HG02981 (cell line): ENCODE measurements around the gene OR8G5.

ENCODE experiments used
- ATAC-seq: cut with Tn5 transposase; IDR thresholded peaks from one replicate; pipeline ENCODE4 v1.9.1; 2021; ENCODE audit warnings: mild to moderate bottlenecking, moderate library complexity; ENCODE audit not compliant: unreplicated experiment

Gene OR8G5

DNA sequence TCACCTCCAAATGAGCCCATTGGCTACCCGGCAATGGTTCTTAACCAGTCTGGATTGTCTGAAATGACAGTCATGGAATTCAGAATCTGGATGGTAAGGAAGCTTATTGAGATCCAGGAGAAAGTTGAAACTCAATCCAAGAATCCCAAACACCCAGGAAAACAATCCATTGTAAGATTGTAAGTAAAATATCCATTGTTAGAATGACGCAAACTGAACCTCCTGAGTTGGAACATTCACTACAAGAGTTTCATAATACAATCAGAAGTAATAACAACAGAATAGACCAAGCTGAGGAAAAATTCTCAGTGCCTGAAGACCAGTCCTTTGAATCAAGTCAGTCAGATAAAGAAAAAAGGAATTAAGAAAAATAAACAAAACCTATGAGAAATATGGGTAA lies 22.1 kb downstream of the OR8G5 start:
- no peak for ATAC-seq

DNA sequence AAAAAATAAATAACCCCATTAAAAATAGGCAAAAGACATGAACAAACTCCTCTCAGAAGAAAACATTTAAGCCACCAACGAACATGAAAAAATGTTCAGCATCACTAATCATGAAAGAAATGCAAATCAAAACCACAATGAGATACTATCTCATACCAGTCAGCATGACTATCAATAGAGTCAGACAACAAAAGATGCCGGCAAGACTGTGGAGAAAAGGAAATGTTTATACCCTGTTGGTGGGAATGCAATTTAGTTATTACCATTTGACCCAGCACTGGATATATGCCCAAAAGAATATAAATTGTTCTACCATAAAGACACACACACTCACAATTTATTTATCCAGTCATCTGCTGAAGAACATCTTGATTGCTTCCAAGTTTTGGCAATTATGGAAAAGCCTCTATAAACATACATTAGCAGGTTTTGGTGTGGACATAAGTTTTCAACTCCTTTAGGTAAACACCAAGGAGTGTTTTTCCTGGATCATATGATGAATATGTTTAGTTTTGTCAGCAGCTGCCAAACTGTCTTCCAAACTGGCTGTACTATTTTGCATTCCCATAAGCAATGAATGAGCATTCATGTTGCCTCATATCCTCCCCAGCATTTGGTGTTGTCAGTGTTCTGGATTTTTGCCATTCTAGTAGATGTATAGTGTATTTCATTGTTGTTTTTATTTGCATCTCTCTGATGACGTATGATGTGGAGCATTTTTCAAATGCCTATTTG lies 29.6 kb downstream of the OR8G5 start:
- no peak for ATAC-seq

DNA sequence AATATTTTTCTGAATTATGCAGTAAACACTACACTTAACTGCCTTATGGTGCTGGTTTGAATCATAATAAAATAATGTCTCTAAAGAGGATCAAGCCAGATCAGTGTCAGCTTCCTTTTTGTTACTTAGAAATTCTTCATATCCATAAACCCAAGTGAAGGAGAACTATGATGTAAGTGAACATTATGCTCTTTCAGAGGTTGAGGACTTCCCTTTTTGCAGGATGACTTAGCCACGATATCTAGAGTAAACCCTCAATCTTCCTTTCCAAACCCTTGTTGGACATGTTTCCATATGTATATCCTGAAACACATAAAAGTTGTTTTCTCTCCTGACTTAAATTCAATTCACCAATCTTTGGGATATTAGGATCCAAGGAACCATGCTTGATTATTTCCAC lies 38.5 kb downstream of the OR8G5 start:
- no peak for ATAC-seq

DNA sequence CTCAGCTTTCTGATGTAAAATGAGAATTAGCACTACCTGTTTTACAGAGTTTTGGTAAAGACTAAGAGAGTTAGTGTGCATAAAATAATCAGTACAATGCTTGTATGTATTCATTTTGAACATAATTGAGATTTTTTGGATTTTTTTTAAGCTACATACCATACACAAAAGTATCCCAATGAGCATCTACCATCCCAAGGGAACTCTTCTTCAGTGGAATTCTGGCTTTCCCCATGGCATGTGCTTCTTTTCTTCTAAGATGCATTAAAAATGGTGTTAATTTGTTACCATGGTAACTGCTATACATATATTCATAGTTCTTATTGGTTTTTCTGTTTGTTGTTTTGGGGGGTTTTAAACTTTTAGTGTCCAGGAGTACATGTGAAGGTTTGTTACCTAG lies 39.8 kb downstream of the OR8G5 start:
- no peak for ATAC-seq

DNA sequence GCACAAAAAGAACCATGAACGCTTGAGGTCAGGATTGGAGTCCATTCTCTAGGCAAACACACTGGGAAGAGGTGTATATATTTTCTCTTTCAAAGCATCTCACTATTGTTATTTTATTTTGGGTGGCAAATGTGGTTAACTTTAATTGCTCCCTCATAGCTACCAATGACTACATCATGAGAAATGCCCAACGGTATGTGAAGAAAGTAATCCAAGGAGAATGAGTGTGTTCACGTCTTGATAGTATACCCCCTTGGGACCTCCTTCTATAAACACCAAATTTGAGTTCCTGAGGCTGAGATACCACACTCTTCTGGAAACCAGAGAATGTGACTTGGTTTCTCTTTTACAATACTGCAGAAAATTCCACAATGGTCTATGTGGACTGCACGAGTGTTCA lies 41.7 kb downstream of the OR8G5 start:
- ATAC-seq = no peak

DNA sequence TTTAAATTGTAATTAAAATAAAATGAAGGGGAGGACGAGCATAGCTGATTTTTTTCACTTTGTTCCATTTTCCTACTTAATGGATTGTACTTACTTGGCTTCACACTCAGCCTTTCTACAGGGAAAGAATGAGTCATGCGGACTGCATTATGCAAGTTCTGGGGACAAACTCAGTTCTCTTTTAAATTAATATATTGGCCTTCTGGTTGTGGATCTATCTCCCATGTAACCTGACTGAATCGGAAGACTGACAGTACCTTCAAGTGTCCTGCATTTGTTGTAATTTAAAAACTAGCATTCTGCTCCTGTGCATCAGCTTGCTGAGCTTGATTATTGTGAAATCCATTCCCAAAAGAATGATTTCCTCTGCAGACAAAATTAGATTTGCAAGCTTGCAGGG lies 45.4 kb downstream of the OR8G5 start:
- no peak for ATAC-seq

DNA sequence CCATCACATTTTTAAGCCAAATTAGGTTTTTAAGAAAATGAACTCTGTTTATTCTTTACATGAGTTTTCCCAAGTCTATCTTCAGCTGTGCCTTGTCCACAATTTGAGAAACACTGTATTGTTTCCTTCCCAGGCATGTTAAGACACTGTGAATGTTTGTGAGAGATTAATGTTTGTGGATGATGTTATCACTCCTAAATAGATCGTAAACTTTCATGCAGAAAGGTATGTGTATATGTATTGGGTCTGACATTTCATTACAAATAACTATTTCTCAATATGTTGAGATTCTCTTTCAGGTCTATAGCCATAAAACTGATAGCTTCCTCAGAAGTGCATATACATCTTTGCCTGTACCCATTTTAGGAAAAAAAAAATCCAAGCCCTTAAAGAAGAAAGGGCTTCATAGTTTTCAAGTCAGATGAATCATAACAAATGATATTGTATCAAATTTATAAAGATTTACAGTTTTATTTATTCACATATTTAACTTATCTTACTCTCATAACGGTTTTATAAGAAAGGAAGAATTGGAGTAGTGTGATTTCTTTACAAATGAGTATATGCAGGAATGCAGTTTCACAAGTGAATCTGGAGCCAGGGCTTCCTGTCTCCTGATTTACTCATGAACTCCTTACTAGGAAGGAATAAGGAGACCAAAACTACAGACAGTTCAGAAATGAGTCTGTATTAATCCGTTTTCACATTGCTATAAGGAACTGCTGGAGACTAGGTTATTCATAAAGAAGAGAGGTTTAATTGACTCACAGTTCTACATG lies 46.4 kb downstream of the OR8G5 start:
- ATAC-seq = no peak

DNA sequence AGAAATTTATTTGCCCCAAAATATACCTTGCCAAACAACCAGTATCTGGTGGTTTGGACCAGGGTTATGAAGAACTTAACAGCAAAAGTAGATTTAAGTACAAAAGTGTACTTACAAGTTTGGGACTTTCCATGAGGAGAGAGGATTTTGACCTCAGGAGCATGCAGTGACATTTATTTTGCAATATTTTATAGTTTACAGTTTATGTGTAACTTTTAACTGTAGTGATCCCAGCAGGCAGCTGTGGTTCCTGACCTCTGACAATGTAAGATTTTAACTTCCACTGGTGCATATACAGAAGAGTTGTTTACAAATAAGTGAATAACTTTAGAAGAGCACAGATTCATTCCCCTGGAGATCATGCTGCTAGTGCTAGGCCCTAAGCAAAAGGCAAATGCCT lies 50.9 kb downstream of the OR8G5 start:
- ATAC-seq = no peak

DNA sequence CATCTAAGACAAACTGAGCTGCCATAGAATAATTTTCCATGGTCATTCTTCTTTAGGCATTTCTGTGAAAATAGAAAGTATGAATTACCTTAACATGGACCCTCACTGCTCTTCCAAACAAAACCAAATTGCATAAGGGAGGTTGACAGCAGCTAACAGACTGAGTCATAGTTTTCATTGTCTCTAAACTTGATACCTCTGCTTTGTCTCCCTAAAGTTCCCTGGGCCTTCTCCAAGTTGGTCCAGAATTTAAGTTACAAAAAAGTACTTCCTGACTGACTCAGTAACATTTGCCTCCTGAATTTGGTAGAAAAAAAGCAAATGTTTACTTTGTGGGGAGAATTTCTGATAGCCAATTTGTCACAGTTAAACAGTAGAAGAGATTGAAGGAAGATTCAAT lies 54.5 kb downstream of the OR8G5 start:
- ATAC-seq = no peak

DNA sequence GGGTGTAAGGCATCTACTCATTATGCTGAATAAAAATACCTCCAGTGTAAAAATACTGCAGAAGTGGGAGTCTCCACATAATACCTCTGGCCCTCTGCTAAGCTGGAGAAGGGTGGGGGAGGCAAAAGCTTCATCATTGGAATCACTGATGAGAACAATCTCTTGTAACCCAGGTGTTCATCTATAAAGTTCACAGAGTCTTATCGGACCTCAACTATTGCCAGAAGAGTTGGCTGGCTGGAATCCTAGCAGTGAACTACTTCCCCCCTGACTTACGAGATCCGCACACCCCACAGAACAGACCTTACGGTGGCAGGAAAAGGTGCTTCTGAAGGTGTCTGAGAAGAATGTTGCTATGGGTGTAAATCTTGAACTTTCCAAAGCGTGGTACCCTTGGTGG lies 55.1 kb downstream of the OR8G5 start:
- no peak for ATAC-seq

DNA sequence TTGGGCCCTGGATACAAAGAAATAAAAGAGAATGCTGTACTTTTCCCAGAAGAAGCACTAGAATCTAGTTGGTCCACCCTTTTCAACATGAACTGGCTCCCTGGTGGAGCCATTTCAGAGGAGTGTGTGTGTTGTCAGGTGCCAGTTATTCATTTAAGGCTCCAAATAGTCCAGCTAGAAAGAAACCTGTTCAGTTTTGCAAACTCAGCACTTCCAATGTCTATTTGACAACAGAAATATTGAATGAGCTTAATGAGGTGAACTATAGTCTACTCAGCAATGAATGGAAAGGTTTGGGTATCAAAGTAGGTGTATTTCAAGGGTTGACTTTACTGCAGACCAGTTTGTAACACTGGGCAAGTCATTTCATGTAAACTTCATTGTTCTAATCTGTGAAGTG lies 55.5 kb downstream of the OR8G5 start:
- no peak for ATAC-seq

DNA sequence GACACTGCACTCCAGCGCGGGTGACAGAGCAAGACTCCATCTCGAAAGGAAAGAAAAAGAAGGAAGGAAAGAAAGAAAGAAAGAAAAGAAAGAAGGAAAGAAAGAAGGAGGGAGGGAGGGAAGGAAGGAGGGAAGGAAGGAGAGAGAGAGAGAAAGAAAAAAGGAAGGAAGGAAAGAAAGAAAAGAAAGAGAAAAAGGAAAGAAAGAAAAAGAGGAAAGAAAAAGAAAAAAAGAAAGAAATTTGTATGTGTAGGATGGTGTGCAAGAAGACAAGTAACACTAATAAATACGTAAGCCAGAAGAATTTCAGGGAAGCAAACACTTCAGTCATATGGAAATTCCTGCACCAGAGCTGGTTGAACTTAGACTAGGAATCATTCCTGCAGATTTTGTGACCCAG lies 57.0 kb downstream of the OR8G5 start:
- ATAC-seq = no peak

DNA sequence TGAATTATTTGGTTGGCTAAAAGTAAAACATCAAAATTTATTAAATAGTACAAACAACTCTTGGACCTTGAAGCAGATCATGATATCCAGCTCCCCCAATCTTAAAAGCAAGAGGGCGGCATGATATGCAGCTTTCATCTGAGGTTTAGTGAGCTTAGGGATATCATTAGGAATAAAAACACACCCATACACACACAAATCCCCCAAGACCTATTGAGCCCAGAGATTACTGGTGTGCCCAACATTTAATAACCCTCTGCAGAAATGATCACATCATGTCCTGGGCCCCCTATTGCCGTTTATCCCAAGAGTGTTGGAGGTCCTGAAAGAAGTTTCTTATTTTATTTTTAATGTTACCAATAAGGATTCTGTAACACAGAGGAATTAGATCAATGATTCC lies 57.7 kb downstream of the OR8G5 start, which contains the start of gene OR8D1:
TSS of gene OR8D1 (minus strand) at position 101 of the 400 bp plus-strand sequence. CDS start 3,183 bp downstream, outside the sequence.
- ATAC-seq = no peak

DNA sequence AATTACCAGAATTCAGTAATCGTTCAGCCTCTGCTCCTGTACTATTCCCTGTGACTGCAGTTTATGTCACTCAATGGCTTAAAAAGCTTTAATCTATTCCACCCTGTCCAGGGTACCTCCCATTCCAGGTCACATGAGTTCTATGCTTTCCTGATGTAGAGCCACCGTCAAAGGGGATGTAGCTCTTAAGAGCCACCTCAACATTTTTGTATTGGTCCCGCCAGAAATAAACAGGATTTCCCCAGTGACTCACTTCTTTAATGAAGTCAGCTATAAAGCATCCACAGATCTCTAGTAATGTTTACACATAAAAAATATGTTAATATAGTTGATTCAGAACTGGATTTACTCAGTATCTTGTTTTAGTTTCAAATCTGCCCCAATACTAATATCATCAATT lies 58.9 kb downstream of the OR8G5 start:
- no peak for ATAC-seq
